Mesenchymal stem cell (in vitro differentiated cells and primary cell): ENCODE measurements around the gene ANKRD9.
A peak's percentile ranks its signal among the peaks of the same experiment; 100 is the strongest.

Experiments used
- DNase-seq: peaks from one replicate; pipeline ENCODE4 v3.0.0-alpha.2; 2013
- H2AFZ ChIP-seq: one replicate; pipeline ENCODE4 v1.6.1; 2013; ENCODE audit warnings: low read depth, mild to moderate bottlenecking, control low read depth, inconsistent platforms, low read length, moderate library complexity
- H2AK5ac ChIP-seq: 2 replicates; pipeline ENCODE4 v1.6.1; 2013; ENCODE audit warnings: low read length, moderate library complexity, mild to moderate bottlenecking, inconsistent platforms; ENCODE audit not compliant: severe bottlenecking
- H2BK120ac ChIP-seq: one replicate; pipeline ENCODE4 v1.6.1; 2013; ENCODE audit warnings: low read depth, mild to moderate bottlenecking, inconsistent platforms, low read length, moderate library complexity
- H2BK12ac ChIP-seq, 2 experiments: one replicate each; pipeline ENCODE4 v1.6.1; 2013; ENCODE audit warnings: inconsistent platforms in 2 of 2, low read length in 2 of 2, mild to moderate bottlenecking in 2 of 2, moderate library complexity in 2 of 2, control low read depth in 1 of 2
- H2BK15ac ChIP-seq: one replicate; pipeline ENCODE4 v1.6.1; 2013; ENCODE audit warnings: mild to moderate bottlenecking, low read depth, inconsistent platforms; ENCODE audit not compliant: poor library complexity, severe bottlenecking
- H2BK5ac ChIP-seq: 2 replicates; pipeline ENCODE4 v1.6.1; 2013; ENCODE audit warnings: low read depth, mild to moderate bottlenecking, low read length, control low read depth, inconsistent platforms; ENCODE audit not compliant: poor library complexity, severe bottlenecking
- H3K14ac ChIP-seq, 2 experiments: one replicate each; pipeline ENCODE4 v1.6.1; 2013; ENCODE audit warnings: inconsistent platforms in 2 of 2, low read length in 2 of 2, control low read depth in 1 of 2, mild to moderate bottlenecking in 1 of 2, moderate library complexity in 1 of 2
- H3K18ac ChIP-seq, 2 experiments: one replicate each; pipeline ENCODE4 v1.6.1; 2013; ENCODE audit warnings: inconsistent platforms in 2 of 2, low read length in 2 of 2, control low read depth in 1 of 2, low read depth in 1 of 2, mild to moderate bottlenecking in 1 of 2
- H3K23ac ChIP-seq, 2 experiments: one replicate each; pipeline ENCODE4 v1.6.1; 2013; ENCODE audit warnings: inconsistent platforms in 2 of 2, low read length in 2 of 2, mild to moderate bottlenecking in 2 of 2, moderate library complexity in 2 of 2, control low read depth in 1 of 2
- H3K27ac ChIP-seq: 2 replicates; pipeline ENCODE4 v1.5.1; 2013; ENCODE audit warnings: mild to moderate bottlenecking, moderate library complexity, low read length, control low read depth, inconsistent platforms; ENCODE audit not compliant: poor library complexity, severe bottlenecking
- H3K27me3 ChIP-seq, 2 experiments: 2 replicates each; pipeline versions ENCODE4 v1.6.1 to v1.7.0; 2013; ENCODE audit warnings: low read length in 2 of 2, mild to moderate bottlenecking in 2 of 2, moderate library complexity in 2 of 2, control low read depth in 1 of 2, inconsistent platforms in 1 of 2; ENCODE audit not compliant: control insufficient read depth in 1 of 2, insufficient read depth in 1 of 2
- H3K36me3 ChIP-seq, 2 experiments: 2 replicates each; pipeline versions ENCODE4 v1.6.1 to v1.7.0; 2013; ENCODE audit warnings: low read length in 2 of 2, control low read depth in 1 of 2, inconsistent platforms in 1 of 2, low read depth in 1 of 2, mild to moderate bottlenecking in 1 of 2; ENCODE audit not compliant: insufficient read depth in 2 of 2, control insufficient read depth in 1 of 2
- H3K4ac ChIP-seq, 2 experiments: one replicate each; pipeline ENCODE4 v1.6.1; 2013; ENCODE audit warnings: inconsistent platforms in 2 of 2, low read length in 2 of 2, mild to moderate bottlenecking in 2 of 2, moderate library complexity in 2 of 2, control low read depth in 1 of 2, low read depth in 1 of 2
- H3K4me1 ChIP-seq: 2 replicates; pipeline ENCODE4 v1.6.1; 2013; ENCODE audit warnings: low read depth, low read length, control low read depth; ENCODE audit not compliant: control insufficient read depth, insufficient read depth
- H3K4me2 ChIP-seq: 2 replicates; pipeline ENCODE4 v1.6.1; 2013; ENCODE audit warnings: low read length, mild to moderate bottlenecking, inconsistent platforms; ENCODE audit not compliant: poor library complexity, severe bottlenecking
- H3K4me3 ChIP-seq, 2 experiments: 2 replicates each; pipeline versions ENCODE4 v1.5.1 to v1.7.0; 2013; ENCODE audit warnings: low read length in 2 of 2, mild to moderate bottlenecking in 2 of 2, control low read depth in 1 of 2, low read depth in 1 of 2; ENCODE audit not compliant: insufficient read depth in 1 of 2
- H3K79me1 ChIP-seq: replicated peaks from 2 replicates; pipeline ENCODE4 v1.6.1; 2013; ENCODE audit warnings: mild to moderate bottlenecking, control low read depth, low read length, inconsistent platforms; ENCODE audit not compliant: poor library complexity, severe bottlenecking
- H3K9ac ChIP-seq: 2 replicates; pipeline ENCODE4 v1.7.0; 2013; ENCODE audit warnings: mild to moderate bottlenecking, low read length, moderate library complexity
- H3K9me3 ChIP-seq: 2 replicates; pipeline ENCODE4 v1.7.0; 2013; ENCODE audit warnings: mild to moderate bottlenecking, low read length; ENCODE audit not compliant: control insufficient read depth
- H4K8ac ChIP-seq: one replicate; pipeline ENCODE4 v1.6.1; 2013; ENCODE audit warnings: inconsistent platforms, mild to moderate bottlenecking, low read length, moderate library complexity
- H4K91ac ChIP-seq: one replicate; pipeline ENCODE4 v1.6.1; 2013; ENCODE audit warnings: mild to moderate bottlenecking, low read length, inconsistent platforms
- WGBS: methylation state at CpG from one replicate; pipeline ENCODE4 v1.1.7; 2013; ENCODE audit warnings: mixed read lengths; 5-methylcytosine and 5-hydroxymethylcytosine counted together

The ANKRD9 gene

DNA sequence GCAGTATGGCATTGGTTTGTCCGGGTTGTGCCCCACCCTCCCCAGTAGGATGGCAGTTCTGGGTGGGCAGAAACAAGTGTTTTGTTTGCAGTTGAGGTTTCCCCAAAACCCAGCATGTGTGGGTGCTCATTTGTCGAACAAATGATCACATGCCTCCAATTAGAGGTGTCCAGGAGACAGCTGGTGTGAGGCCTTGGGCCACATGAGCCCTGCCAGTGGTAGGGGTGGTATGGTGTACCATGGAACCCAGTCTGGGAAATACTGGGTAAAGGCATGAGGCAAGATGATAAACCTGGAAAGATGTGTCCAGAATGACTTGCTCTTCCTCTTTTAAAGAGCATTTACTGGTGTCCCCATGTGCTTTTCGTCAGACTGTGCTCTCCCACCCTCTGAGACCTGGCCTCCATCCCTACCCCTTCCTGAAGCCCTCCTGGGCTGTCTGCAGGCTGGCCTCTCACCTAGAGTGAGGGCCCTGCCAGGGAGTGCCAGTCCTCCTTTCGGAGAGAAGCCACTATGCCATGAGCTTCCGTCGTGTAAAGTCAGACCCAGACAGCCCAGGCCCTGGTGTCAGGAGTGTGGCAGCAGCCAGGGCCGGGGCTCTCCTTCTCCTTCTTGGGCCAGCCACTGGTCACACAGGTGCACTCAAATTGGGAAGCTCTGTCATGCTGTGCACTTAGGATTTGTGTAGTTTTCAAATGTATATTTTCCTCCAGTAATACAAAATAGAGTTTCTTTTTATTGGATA is 17.6 kb downstream of the ANKRD9 start:
- no peak overlapping the region for H2BK12ac ChIP-seq
- no peak overlapping the region for H2BK120ac ChIP-seq
- H4K8ac ChIP-seq: no peak overlapping the region
- no peak overlapping the region for H3K23ac ChIP-seq
- H3K18ac ChIP-seq: no peak overlapping the region
- no peak overlapping the region for H3K4me2 ChIP-seq
- H3K27me3 ChIP-seq: no peaks in the 10 kb centered on the region
- no peak overlapping the region for H2AFZ ChIP-seq
- no peak overlapping the region for H3K27ac ChIP-seq
- no peak overlapping the region for H3K4me3 ChIP-seq
- H3K4ac ChIP-seq: no peak overlapping the region
- no peaks in the 10 kb centered on the region for H3K9me3 ChIP-seq
- peaks cover 3% of the 10 kb centered on the region for H3K79me1 ChIP-seq
- H3K14ac ChIP-seq: no peak overlapping the region
- H4K91ac ChIP-seq: peak overlapping the region; percentile 7
- WGBS: 97% methylated on average over 7 of the region's 7 CpGs
- no peak overlapping the region for H2AK5ac ChIP-seq
- no peaks in the 10 kb centered on the region for H3K4me1 ChIP-seq
- no peak for DNase-seq
- no peak overlapping the region for H2BK5ac ChIP-seq
- no peak overlapping the region for H2BK15ac ChIP-seq
- no peak overlapping the region for H3K9ac ChIP-seq
- H3K36me3 ChIP-seq: peaks cover 2 to 26% of the 10 kb centered on the region in 2 experiments

DNA sequence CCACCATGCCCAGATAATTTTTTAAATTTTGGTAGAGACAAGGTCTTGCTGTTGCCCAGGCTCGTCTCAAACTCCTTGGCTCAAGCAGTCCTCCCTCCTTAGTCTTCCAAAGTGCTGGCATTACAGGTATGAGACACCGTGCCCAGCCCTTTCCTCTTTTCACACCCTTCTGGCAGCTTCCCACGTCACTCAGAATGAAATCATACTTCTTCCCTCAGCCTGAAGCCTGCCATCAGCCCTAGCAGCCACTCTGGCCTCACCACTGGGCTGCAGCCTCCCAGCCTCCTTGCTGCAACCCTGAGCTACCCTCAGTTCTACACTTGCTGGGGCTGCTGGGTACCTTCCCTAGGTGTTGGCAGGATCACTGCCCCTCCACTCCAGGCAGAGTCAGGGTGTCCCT is 18.2 kb downstream of the ANKRD9 start:
- no peak overlapping the region for H3K9ac ChIP-seq
- no peaks in the 10 kb centered on the region for H3K4me1 ChIP-seq
- no peak overlapping the region for H2BK15ac ChIP-seq
- no peaks in the 10 kb centered on the region for H3K9me3 ChIP-seq
- H4K8ac ChIP-seq: peak overlapping the region; percentile 7
- peaks cover 3% of the 10 kb centered on the region for H3K79me1 ChIP-seq
- H2AFZ ChIP-seq: no peak overlapping the region
- H3K18ac ChIP-seq: no peak overlapping the region
- no peak for DNase-seq
- H4K91ac ChIP-seq: peak overlapping the region; percentile 7
- H2BK12ac ChIP-seq: no peak overlapping the region
- H3K4ac ChIP-seq: no peak overlapping the region
- no peak overlapping the region for H3K4me3 ChIP-seq
- H3K4me2 ChIP-seq: no peak overlapping the region
- peaks cover 2 to 22% of the 10 kb centered on the region in 2 experiments for H3K36me3 ChIP-seq
- H3K14ac ChIP-seq: no peak overlapping the region
- H2BK120ac ChIP-seq: no peak overlapping the region
- WGBS: 92% methylated on average over 3 of the region's 3 CpGs
- no peaks in the 10 kb centered on the region for H3K27me3 ChIP-seq
- no peak overlapping the region for H2BK5ac ChIP-seq
- no peak overlapping the region for H2AK5ac ChIP-seq
- H3K23ac ChIP-seq: no peak overlapping the region
- H3K27ac ChIP-seq: no peak overlapping the region

- Histone ChIP-seq H2BK12ac (no peak overlapping the region), H3K4me3 (no peak overlapping the region), H2AK5ac (no peak overlapping the region), H3K9me3 (no peaks in the 10 kb centered on the region), H3K9ac (no peak overlapping the region), H2AFZ (no peak overlapping the region), H3K27ac (no peak overlapping the region), H2BK15ac (no peak overlapping the region), H3K27me3 (no peaks in the 10 kb centered on the region), H3K79me1 (peaks cover 3% of the 10 kb centered on the region), H2BK5ac (no peak overlapping the region), H2BK120ac (no peak overlapping the region), H3K4me1 (no peaks in the 10 kb centered on the region), H3K14ac (no peak overlapping the region), H3K18ac (no peak overlapping the region), H4K91ac (no peak overlapping the region), H3K4ac (no peak overlapping the region), H3K4me2 (no peak overlapping the region), H3K23ac (no peak overlapping the region), H4K8ac (no peak overlapping the region), H3K36me3 (peaks cover 5 to 18% of the 10 kb centered on the region in 2 experiments)
- DNase-seq: no peak
- WGBS: 86% methylated on average over 18 of the region's 18 CpGs
These were observed 19.1 kb downstream of the ANKRD9 start for GRCh38 chr14:102490456-102490855.

GRCh38 chr14:102487204-102487577 is 22.4 kb downstream of the ANKRD9 start:
- Histone ChIP-seq H3K14ac (no peak overlapping the region), H3K27ac (no peak overlapping the region), H3K4ac (no peak overlapping the region), H3K27me3 (no peaks in the 10 kb centered on the region), H4K8ac (no peak overlapping the region), H2AFZ (no peak overlapping the region), H2BK12ac (no peak overlapping the region), H2BK5ac (no peak overlapping the region), H2BK15ac (no peak overlapping the region), H3K9me3 (no peaks in the 10 kb centered on the region), H3K18ac (no peak overlapping the region), H3K36me3 (peaks cover 5 to 16% of the 10 kb centered on the region in 2 experiments), H3K4me2 (no peak overlapping the region), H3K4me1 (no peaks in the 10 kb centered on the region), H4K91ac (no peak overlapping the region), H3K79me1 (peaks cover 5% of the 10 kb centered on the region), H3K4me3 (no peak overlapping the region), H3K23ac (no peak overlapping the region), H2AK5ac (no peak overlapping the region), H3K9ac (no peak overlapping the region), H2BK120ac (no peak overlapping the region)
- DNase-seq: no peak
- WGBS: 92% methylated on average over 6 of the region's 7 CpGs
